ENCODE measurements around the gene KANSL1L.

GRCh38 chr2:210027608-210028007 is 143.6 kb downstream of the KANSL1L start:
- no peak for TF ChIP-seq CTCF (IDR thresholded peaks at IDR 0.05)
- TF ChIP-seq POLR2A (IDR thresholded peaks at IDR 0.05): no peak
